ENCODE results near the gene PGRMC2.

Gene PGRMC2

GRCh38 chr4:128287141-128287870, at the start of gene PGRMC2:
Gene PGRMC2 (minus strand): TSS chr4:128287813. CDS start chr4:128287790, 23 bp downstream.
- DNase-seq = no peak

- no peak for DNase-seq
Observed at GRCh38 chr4:128335541-128335940, 47.9 kb upstream of the PGRMC2 start.

- DNase-seq = no peak
Observed at GRCh38 chr4:128334256-128334655, 46.6 kb upstream of the PGRMC2 start.

GRCh38 chr4:128333309-128334018, 45.9 kb upstream of the PGRMC2 start:
- no peak for DNase-seq

GRCh38 chr4:128332081-128332480, 44.5 kb upstream of the PGRMC2 start:
- no peak for DNase-seq

- no peak for DNase-seq
Observed at GRCh38 chr4:128329638-128330037, 42.0 kb upstream of the PGRMC2 start.

- DNase-seq = no peak
Observed at GRCh38 chr4:128328106-128328505, 40.5 kb upstream of the PGRMC2 start.

- DNase-seq = no peak
Observed at GRCh38 chr4:128323401-128323800, 35.8 kb upstream of the PGRMC2 start.

GRCh38 chr4:128322986-128323385, 35.4 kb upstream of the PGRMC2 start:
- no peak for DNase-seq

- no peak for DNase-seq
Observed at GRCh38 chr4:128322311-128322710, 34.7 kb upstream of the PGRMC2 start.

- DNase-seq = no peak
Observed at GRCh38 chr4:128320656-128321055, 33.0 kb upstream of the PGRMC2 start.

- DNase-seq = no peak
Observed at GRCh38 chr4:128315756-128316520, 28.3 kb upstream of the PGRMC2 start.

- DNase-seq = no peak
Observed at GRCh38 chr4:128311659-128312403, 24.2 kb upstream of the PGRMC2 start.

- DNase-seq = no peak
Observed at GRCh38 chr4:128310266-128310697, 22.7 kb upstream of the PGRMC2 start.

- DNase-seq = no peak
Observed at GRCh38 chr4:128309585-128309984, 22.0 kb upstream of the PGRMC2 start.

GRCh38 chr4:128308986-128309385, 21.4 kb upstream of the PGRMC2 start:
- no peak for DNase-seq

- no peak for DNase-seq
Observed at GRCh38 chr4:128307123-128307571, 19.5 kb upstream of the PGRMC2 start.

- no peak for DNase-seq
Observed at GRCh38 chr4:128305942-128306341, 18.3 kb upstream of the PGRMC2 start.

GRCh38 chr4:128303986-128304385, 16.4 kb upstream of the PGRMC2 start:
- no peak for DNase-seq

GRCh38 chr4:128303405-128303785, 15.8 kb upstream of the PGRMC2 start:
- no peak for DNase-seq

- DNase-seq = no peak
Observed at GRCh38 chr4:128301979-128302378, 14.4 kb upstream of the PGRMC2 start.

GRCh38 chr4:128299848-128300247, 12.2 kb upstream of the PGRMC2 start:
- DNase-seq = no peak

- no peak for DNase-seq
Observed at GRCh38 chr4:128298852-128299251, 11.2 kb upstream of the PGRMC2 start.
